Fibroblast of villous mesenchyme (primary cell): ENCODE measurements around the gene TUSC7. TPM values are rescaled to one million over a fixed set of nuclear protein-coding genes. Genes with fewer than 3 reads are reported as not detected.

ENCODE experiments used
- DNase-seq: peaks from one replicate; pipeline ENCODE4 v3.0.0-alpha.2; 2010; ENCODE audit warnings: low read depth
- H3K4me3 ChIP-seq: 2 replicates; pipeline ENCODE4 v1.5.1; 2011; ENCODE audit warnings: low read depth, mild to moderate bottlenecking, low read length
- CTCF ChIP-seq: IDR thresholded peaks from 2 replicates; pipeline ENCODE4 v1.5.1; 2012; ENCODE audit warnings: low read depth, mild to moderate bottlenecking, low read length; ENCODE audit not compliant: insufficient read depth
- total RNA-seq: library from RNA; depleted of rRNA; stranded (reverse); fragments of >200 nt; gene quantifications from 2 replicates; pipeline ENCODE4 v1.2.3, GENCODE V29; 2012

Gene TUSC7
- total RNA-seq = not detected in 2 replicates

- no peak for TF ChIP-seq CTCF
- H3K4me3 ChIP-seq = no peak within 1 kb of the TSS
- DNase-seq = no peak
Observed at GRCh38 chr3:116709479-116709878, at the start of gene TUSC7. TSS of gene TUSC7 (plus strand) at chr3:116709779.

GRCh38 chr3:116661196-116661595 lies 48.4 kb upstream of the TUSC7 start:
- TF ChIP-seq CTCF = no peak

GRCh38 chr3:116663161-116664110 lies 46.1 kb upstream of the TUSC7 start:
- no peak overlapping the region for H3K4me3 ChIP-seq
- TF ChIP-seq CTCF = no peak
- no peak for DNase-seq

More at GRCh38 chr3:116661196-116661595, 48.4 kb upstream of the TUSC7 start:
- no peak overlapping the region for H3K4me3 ChIP-seq
- DNase-seq = no peak

DNA sequence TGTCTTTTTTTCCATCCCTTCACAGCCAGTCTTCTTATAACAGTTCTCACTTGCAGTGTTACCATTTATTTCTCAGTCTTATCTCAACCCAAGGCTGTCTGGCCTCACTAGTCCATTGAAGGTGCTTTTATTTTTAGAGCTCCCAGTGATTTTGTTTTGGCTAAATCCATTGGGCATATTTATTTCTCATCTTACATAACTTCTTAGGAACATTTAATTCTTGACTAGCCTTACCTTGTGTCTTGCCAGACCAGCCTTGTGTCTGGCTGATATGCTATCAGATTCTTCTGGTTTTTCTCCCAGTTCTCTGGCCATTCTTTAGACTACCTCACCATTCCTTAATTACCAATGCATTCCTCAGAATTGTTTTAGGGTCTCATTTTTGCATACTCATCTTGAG lies 42.3 kb upstream of the TUSC7 start:
- no peak for TF ChIP-seq CTCF
- no peak overlapping the region for H3K4me3 ChIP-seq
- no peak for DNase-seq

GRCh38 chr3:116667791-116668190 lies 41.8 kb upstream of the TUSC7 start:
- no peak for DNase-seq
- no peak overlapping the region for H3K4me3 ChIP-seq
- no peak for TF ChIP-seq CTCF

DNA sequence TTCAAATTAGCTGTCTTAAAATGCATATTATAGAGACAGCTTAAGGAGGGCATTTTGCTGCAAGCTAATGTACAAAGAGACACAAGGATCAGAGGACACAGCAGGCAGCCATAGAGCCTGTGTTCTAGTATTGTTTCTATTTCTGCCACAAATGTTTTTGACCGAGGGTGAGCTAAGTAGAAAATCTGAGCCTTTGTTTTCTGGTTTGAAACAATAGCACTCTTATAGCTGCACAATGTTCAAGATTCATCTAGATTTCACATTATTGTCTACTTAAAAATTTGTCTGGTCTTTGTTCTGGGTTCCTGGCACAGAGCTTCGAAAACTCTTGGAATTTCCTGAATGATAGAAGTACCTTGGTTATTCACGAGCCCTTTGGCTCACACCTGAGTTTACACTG lies 40.0 kb upstream of the TUSC7 start:
- no peak overlapping the region for H3K4me3 ChIP-seq
- no peak for DNase-seq
- TF ChIP-seq CTCF = no peak
